ENCODE data around the gene HIRIP3. TPM values are rescaled to one million over a fixed set of nuclear protein-coding genes. Genes with fewer than 3 reads are reported as not detected.

The HIRIP3 gene
- total RNA-seq, 1 donor from 2014 or later, result 7.1 TPM

- Histone ChIP-seq H3K36me3 (peaks cover 0 to 100% of the 10 kb centered on the region in 2 donors), H3K4me3 (no peak overlapping the region), H3K27me3 (no peaks in the 10 kb centered on the region), H3K27ac (no peak overlapping the region), H3K9me3 (no peaks in the 10 kb centered on the region), H3K4me1 (peaks cover 3% of the 10 kb centered on the region)
- DNase-seq (ENCODE audit: extremely low spot score in 2 of 2), result no peak
- no peak for TF ChIP-seq POLR2A (IDR thresholded peaks at IDR 0.05)
- no peak for TF ChIP-seq CTCF (IDR thresholded peaks at IDR 0.05)
- no peak for TF ChIP-seq POLR2AphosphoS5 (IDR thresholded peaks at IDR 0.05; ENCODE audit: insufficient read depth in 1 of 2, low read depth in 1 of 2)
- intact Hi-C loops (cut with DNase I), result no loop called here
These were observed 12.6 kb downstream of the HIRIP3 start for GRCh38 chr16:29982560-29983419.

DNA sequence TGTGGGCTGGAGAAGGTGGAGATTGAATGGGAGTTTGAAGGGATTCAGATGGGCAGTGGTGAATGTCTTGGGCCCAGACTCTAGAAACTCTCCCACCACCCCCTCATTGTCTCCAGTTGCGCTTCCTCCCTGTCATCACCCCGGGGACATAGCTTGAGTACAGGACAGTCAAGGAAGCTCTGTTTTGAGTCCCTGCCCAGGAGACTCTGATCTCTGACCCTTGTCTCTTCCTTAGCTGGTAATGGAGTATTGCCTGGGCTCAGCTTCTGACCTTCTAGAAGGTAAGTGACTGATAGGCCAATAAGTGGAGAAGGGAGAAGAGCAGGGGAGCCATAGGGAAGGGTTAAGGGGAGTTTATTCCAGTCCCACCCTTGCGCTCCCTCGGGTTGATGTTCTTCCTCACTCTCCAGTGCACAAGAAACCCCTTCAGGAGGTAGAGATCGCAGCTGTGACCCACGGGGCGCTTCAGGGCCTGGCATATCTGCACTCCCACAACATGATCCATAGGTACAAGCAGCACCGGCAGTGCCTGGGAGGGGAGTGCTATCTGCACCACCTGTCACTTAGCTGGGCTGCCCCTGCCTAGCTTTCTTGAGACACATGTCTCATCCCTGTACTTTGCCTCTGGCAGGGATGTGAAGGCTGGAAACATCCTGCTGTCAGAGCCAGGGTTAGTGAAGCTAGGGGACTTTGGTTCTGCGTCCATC lies 16.7 kb downstream of the HIRIP3 start:
- intact Hi-C loops (cut with DNase I), result no loop called here
- TF ChIP-seq CTCF (IDR thresholded peaks at IDR 0.05), result no peak
- no peak for TF ChIP-seq POLR2A (IDR thresholded peaks at IDR 0.05)
- peaks cover 0 to 62% of the 10 kb centered on the region in 2 donors for H3K36me3 ChIP-seq
- H3K4me3 ChIP-seq, result no peak overlapping the region
- DNase-seq (ENCODE audit: extremely low spot score in 2 of 2), result no peak
- no peaks in the 10 kb centered on the region for H3K27me3 ChIP-seq
- H3K4me1 ChIP-seq, result peaks cover 39% of the 10 kb centered on the region
- no peaks in the 10 kb centered on the region for H3K9me3 ChIP-seq
- no peak overlapping the region for H3K27ac ChIP-seq

DNA sequence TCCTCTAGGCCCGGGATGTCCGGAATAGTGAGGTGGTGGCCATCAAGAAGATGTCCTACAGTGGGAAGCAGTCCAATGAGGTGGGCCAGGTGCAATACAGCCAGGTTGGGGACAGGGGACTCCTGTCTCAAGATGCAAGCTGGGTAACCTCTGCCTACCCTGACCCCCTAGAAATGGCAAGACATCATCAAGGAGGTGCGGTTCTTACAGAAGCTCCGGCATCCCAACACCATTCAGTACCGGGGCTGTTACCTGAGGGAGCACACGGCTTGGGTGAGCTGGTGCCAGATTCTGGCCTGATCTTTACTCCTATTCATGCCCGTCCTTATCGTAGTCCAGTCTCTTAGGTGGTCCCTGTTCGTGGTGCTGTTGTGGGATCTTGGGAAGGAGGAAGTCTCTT lies 17.3 kb downstream of the HIRIP3 start:
- no peaks in the 10 kb centered on the region for H3K27me3 ChIP-seq
- no peak overlapping the region for H3K4me3 ChIP-seq
- no peaks in the 10 kb centered on the region for H3K9me3 ChIP-seq
- H3K36me3 ChIP-seq, result peaks cover 0 to 56% of the 10 kb centered on the region in 2 donors
- no peak overlapping the region for H3K27ac ChIP-seq
- intact Hi-C loops (cut with DNase I), result no loop called here
- no peak for DNase-seq (ENCODE audit: extremely low spot score in 2 of 2)
- peaks cover 39% of the 10 kb centered on the region for H3K4me1 ChIP-seq
- TF ChIP-seq POLR2AphosphoS5 (IDR thresholded peaks at IDR 0.05; ENCODE audit: insufficient read depth in 1 of 2, low read depth in 1 of 2), result no peak
- TF ChIP-seq CTCF (IDR thresholded peaks at IDR 0.05), result no peak
- no peak for TF ChIP-seq POLR2A (IDR thresholded peaks at IDR 0.05)

GRCh38 chr16:29977063-29977825 lies 18.2 kb downstream of the HIRIP3 start:
- peaks cover 39% of the 10 kb centered on the region for H3K4me1 ChIP-seq
- H3K9me3 ChIP-seq, result no peaks in the 10 kb centered on the region
- no peak for DNase-seq (ENCODE audit: extremely low spot score in 2 of 2)
- no peaks in the 10 kb centered on the region for H3K27me3 ChIP-seq
- peak overlapping the region; percentile 58 to 80 for H3K4me3 ChIP-seq
- TF ChIP-seq POLR2A (IDR thresholded peaks at IDR 0.05) (no peak), CTCF (IDR thresholded peaks at IDR 0.05) (no peak), POLR2AphosphoS5 (IDR thresholded peaks at IDR 0.05; ENCODE audit: insufficient read depth in 1 of 2, low read depth in 1 of 2) (peak in 1 of 2 donors; percentile 15)
- peaks cover 0 to 48% of the 10 kb centered on the region in 2 donors for H3K36me3 ChIP-seq
- H3K27ac ChIP-seq, result no peak overlapping the region
- intact Hi-C loops (cut with DNase I), result no loop called here
